Right lobe of liver (tissue), 6 donors: ENCODE data around the gene OR7G3. TPM values are rescaled to one million over a fixed set of nuclear protein-coding genes. Genes with fewer than 3 reads are reported as not detected.

Experiments used
- ATAC-seq, 4 donors: fragments of 200-7000 bp; cut with Tn5 transposase; one replicate each; pipeline ENCODE4 v1.9.1; 2020; ENCODE audit warnings: mild to moderate bottlenecking in 4 of 4, moderate library complexity in 4 of 4
- DNase-seq, 3 donors: peaks; one replicate each; pipeline ENCODE4 v3.0.0-alpha.2; 2020
- H3K27ac ChIP-seq, 3 donors: fragments of 200-600 bp; one replicate each; pipeline ENCODE4 v1.8.0; 2022
- H3K27me3 ChIP-seq, 2 donors: fragments of 200-600 bp; one replicate each; pipeline ENCODE4 v1.8.0; 2022
- H3K36me3 ChIP-seq, 4 donors: fragments of 200-600 bp; sonication (generic) in 1 of 4; one replicate each; pipeline versions ENCODE4 v1.5.1 to v1.8.0; 2017 to 2022; ENCODE audit warnings: control low read depth in 1 of 4
- H3K4me1 ChIP-seq, 4 donors: fragments of 200-600 bp; sonication (generic) in 1 of 4; one replicate each; pipeline versions ENCODE4 v1.5.1 to v1.8.0; 2017 to 2022; ENCODE audit warnings: control low read depth in 1 of 4
- H3K4me3 ChIP-seq, 3 donors: fragments of 200-600 bp; one replicate each; pipeline ENCODE4 v1.8.0; 2022
- H3K9me3 ChIP-seq, 4 donors: fragments of 200-600 bp; sonication (generic) in 1 of 4; one replicate each; pipeline versions ENCODE4 v1.5.1 to v1.8.0; 2017 to 2022; ENCODE audit warnings: control low read depth in 1 of 4
- POLR2A ChIP-seq: fragments of 450-650 bp; IDR thresholded peaks from one replicate; pipeline ENCODE4 v1.6.1; 2017; ENCODE audit warnings: antibody characterized with exemption, mild to moderate bottlenecking
- WGBS: methylation state at CpG from one replicate; pipeline ENCODE4 v1.1.6; 2018; ENCODE audit warnings: low coverage, low lambda C conversion rate; ENCODE audit not compliant: insufficient coverage; ENCODE audit errors: missing lambda C conversion rate; 5-methylcytosine and 5-hydroxymethylcytosine counted together
- intact Hi-C, 2 donors: fragments of 100-400 bp; cut with DNase I; formaldehyde crosslinking; loops; one replicate each; pipeline versions ENCODE4 v1.11.2 to v1.14.1; 2022
- total RNA-seq, 6 experiments: library from RNA; depleted of rRNA in 2 of 6; stranded (reverse); fragments of >200 nt in 2 of 6; fragmentation: NEBNext Ultra II Directional in 3 of 6; extraction: Animal tissue kit (Norgen Biotek cat#: 25700) in 3 of 6; gene quantifications; one replicate each; pipeline versions ENCODE4 v1.1.0 to v1.2.4, GENCODE V29; 2016 to 2023
- TF ChIP-seq, protein P1 (sequence below), 4 donors: fragments of 200-600 bp in 3 of 4; fragments of 450-650 bp in 1 of 4; IDR thresholded peaks; one replicate each; pipeline versions ENCODE4 v1.5.1 to v1.8.0; 2016 to 2022; ENCODE audit warnings: antibody characterized with exemption in 4 of 4, mild to moderate bottlenecking in 2 of 4
- donor health status: DM: no; HTN: yes; CAD: no.
- donor health status: DM: no; HTN: no; CAD: no.
- donor health status: DM: no; HTN: no; CAD: no.
- donor health status: DM: no; HTN: yes; CAD: no.
- donor health status: DM: no; HTN: yes; CAD: no.

OR7G3 gene
- total RNA-seq, 6 experiments from 2014 or later: not detected

DNA sequence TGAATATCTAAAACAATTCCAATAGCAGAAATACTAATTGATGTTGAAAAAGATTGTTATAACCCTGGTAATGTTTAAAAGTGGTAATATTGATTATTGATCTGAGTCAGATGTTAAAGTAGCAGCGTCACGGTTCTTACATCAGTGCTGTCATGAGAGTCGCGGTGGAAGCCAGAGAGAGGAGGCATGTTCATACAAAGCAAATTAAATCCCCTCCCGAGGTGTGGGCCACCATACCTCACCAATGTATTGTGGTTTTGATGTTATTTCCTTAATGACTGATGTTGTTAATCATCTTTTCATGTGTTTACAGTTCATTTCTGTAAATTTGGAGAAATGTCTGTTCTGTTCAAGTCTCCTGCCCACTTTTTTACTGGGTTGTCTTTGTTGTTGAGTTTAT lies 24.6 kb upstream of the OR7G3 start:
- no peak for ATAC-seq
- no peak for DNase-seq
- Histone ChIP-seq H3K27me3 (no peaks in the 10 kb centered on the region), H3K4me1 (no peaks in the 10 kb centered on the region), H3K27ac (no peak overlapping the region), H3K36me3 (peaks cover 0 to 13% (median 5%) of the 10 kb centered on the region in 4 donors), H3K9me3 (peaks cover 0 to 5% (median 0%) of the 10 kb centered on the region in 4 donors), H3K4me3 (no peak overlapping the region)
- TF ChIP-seq POLR2A: no peak
- TF ChIP-seq, protein P1, sequence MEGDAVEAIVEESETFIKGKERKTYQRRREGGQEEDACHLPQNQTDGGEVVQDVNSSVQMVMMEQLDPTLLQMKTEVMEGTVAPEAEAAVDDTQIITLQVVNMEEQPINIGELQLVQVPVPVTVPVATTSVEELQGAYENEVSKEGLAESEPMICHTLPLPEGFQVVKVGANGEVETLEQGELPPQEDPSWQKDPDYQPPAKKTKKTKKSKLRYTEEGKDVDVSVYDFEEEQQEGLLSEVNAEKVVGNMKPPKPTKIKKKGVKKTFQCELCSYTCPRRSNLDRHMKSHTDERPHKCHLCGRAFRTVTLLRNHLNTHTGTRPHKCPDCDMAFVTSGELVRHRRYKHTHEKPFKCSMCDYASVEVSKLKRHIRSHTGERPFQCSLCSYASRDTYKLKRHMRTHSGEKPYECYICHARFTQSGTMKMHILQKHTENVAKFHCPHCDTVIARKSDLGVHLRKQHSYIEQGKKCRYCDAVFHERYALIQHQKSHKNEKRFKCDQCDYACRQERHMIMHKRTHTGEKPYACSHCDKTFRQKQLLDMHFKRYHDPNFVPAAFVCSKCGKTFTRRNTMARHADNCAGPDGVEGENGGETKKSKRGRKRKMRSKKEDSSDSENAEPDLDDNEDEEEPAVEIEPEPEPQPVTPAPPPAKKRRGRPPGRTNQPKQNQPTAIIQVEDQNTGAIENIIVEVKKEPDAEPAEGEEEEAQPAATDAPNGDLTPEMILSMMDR (IDR thresholded peaks at IDR 0.05): no peak
- 91% methylated on average over 5 of the region's 5 CpGs for WGBS
- intact Hi-C loops: no loop called here

- ATAC-seq: no peak
- Histone ChIP-seq H3K27ac (no peak overlapping the region), H3K36me3 (peaks cover 0 to 9% (median 2%) of the 10 kb centered on the region in 4 donors), H3K4me3 (no peak overlapping the region), H3K4me1 (no peaks in the 10 kb centered on the region), H3K27me3 (no peaks in the 10 kb centered on the region), H3K9me3 (peaks cover 0 to 5% (median 0%) of the 10 kb centered on the region in 4 donors)
- intact Hi-C loops: no loop called here
- TF ChIP-seq, protein P1 (IDR thresholded peaks at IDR 0.05): no peak
- TF ChIP-seq POLR2A: no peak
- no peak for DNase-seq
- WGBS: 90% methylated on average over 3 of the region's 5 CpGs
These were observed 23.9 kb upstream of the OR7G3 start for GRCh38 chr19:9150650-9151049.

GRCh38 chr19:9149997-9150396 lies 23.2 kb upstream of the OR7G3 start:
- ATAC-seq: no peak
- Histone ChIP-seq H3K36me3 (peaks cover 0 to 6% (median 0%) of the 10 kb centered on the region in 4 donors), H3K4me1 (no peaks in the 10 kb centered on the region), H3K27me3 (no peaks in the 10 kb centered on the region), H3K4me3 (no peak overlapping the region), H3K27ac (no peak overlapping the region), H3K9me3 (peaks cover 0 to 5% (median 2%) of the 10 kb centered on the region in 4 donors)
- WGBS: 90% methylated on average over 4 of the region's 4 CpGs
- no peak for DNase-seq
- intact Hi-C loops: no loop called here
- TF ChIP-seq POLR2A: no peak
- TF ChIP-seq, protein P1 (IDR thresholded peaks at IDR 0.05): no peak

GRCh38 chr19:9148697-9149096 lies 21.9 kb upstream of the OR7G3 start:
- Histone ChIP-seq H3K36me3 (peaks cover 0 to 6% (median 0%) of the 10 kb centered on the region in 4 donors), H3K4me1 (no peaks in the 10 kb centered on the region), H3K9me3 (peaks cover 3 to 9% (median 4%) of the 10 kb centered on the region in 4 donors), H3K27ac (no peak overlapping the region), H3K4me3 (no peak overlapping the region), H3K27me3 (no peaks in the 10 kb centered on the region)
- DNase-seq (no peak), ATAC-seq (no peak)
- intact Hi-C loops: no loop called here
- 88% methylated on average over 2 of the region's 3 CpGs for WGBS
- TF ChIP-seq, protein P1 (IDR thresholded peaks at IDR 0.05): no peak
- TF ChIP-seq POLR2A: no peak

- H3K9me3 ChIP-seq: peaks cover 0 to 9% (median 3%) of the 10 kb centered on the region in 4 donors
- H3K4me1 ChIP-seq: peaks cover 0 to 4% (median 0%) of the 10 kb centered on the region in 4 donors
- no peak overlapping the region for H3K27ac ChIP-seq
- no peak for TF ChIP-seq POLR2A
- TF ChIP-seq, protein P1 (IDR thresholded peaks at IDR 0.05): no peak
- no peak for DNase-seq
- no peak for ATAC-seq
- intact Hi-C loops: no loop called here
- WGBS: 100% methylated on average over 1 of the region's 1 CpG
- no peaks in the 10 kb centered on the region for H3K27me3 ChIP-seq
- no peak overlapping the region for H3K4me3 ChIP-seq
- peaks cover 0 to 2% (median 0%) of the 10 kb centered on the region in 4 donors for H3K36me3 ChIP-seq
These were observed 20.1 kb upstream of the OR7G3 start for GRCh38 chr19:9146882-9147281.
